GM21528 (cell line): ENCODE results near the gene PES1.
"Not testable (repeated sequence)": the region's sequence is repeated elsewhere in the genome, so short reads cannot be mapped to it uniquely, and the experiment has no call there.

Experiments used
- ATAC-seq: cut with Tn5 transposase; IDR thresholded peaks from one replicate; pipeline ENCODE4 v1.9.1; 2021; ENCODE audit warnings: mild to moderate bottlenecking, moderate library complexity; ENCODE audit not compliant: unreplicated experiment, low FRiP score

PES1 gene

DNA sequence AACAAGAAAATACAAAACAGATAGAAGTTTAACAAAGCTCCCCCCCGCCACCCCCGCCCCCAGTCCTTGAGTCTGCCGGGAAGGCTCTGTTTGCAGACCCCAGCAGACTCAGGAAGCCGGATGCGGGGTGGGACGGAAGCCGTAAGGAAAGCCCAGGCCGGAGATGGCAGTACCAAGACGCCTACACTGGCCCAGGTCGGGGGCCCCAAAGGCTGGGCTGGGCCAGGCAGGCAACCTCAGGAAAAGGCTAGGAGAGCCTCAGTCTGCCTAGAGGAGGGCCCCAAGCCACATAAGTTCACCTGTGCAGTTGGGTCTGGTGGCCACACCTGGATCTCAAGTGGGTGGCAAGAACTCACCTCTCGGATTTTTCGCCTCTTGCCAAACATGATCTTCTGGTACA, 13.2 kb downstream of the PES1 start:
- no peak for ATAC-seq

GRCh38 chr22:30575859-30576258, 15.9 kb downstream of the PES1 start:
- ATAC-seq: no peak

DNA sequence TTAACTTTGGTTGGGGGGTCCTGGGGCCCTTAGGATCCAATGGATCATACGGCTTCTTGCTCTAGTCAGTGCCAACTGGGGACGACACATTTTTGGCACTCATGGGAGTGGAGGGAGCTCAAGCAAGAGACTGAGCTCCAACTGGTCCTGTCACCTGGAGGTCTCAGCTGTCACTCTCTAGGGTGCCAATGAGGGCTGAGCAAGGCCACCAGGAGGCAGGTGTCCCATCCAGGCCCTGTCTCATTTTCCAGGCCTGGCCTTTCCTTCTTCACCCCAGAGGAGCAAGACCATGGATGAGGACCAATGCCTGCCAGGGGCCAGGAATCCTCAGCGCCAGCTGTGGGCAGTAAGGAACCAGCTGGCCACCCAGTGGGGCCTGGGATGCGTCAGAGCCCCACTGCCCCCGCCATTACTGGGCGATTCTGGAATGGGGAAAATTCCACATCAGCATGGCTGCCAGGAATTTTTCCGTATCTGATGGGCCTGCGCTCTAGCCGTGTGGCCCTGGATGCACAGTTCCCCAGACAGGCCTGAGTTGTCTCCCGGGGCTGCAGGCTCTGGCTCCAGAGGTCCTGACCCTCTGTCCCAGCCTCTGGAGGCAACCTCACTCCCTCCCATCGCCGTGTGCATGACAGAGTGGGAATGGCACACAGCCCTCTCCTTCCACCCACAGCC, 16.6 kb downstream of the PES1 start:
- ATAC-seq: no peak

DNA sequence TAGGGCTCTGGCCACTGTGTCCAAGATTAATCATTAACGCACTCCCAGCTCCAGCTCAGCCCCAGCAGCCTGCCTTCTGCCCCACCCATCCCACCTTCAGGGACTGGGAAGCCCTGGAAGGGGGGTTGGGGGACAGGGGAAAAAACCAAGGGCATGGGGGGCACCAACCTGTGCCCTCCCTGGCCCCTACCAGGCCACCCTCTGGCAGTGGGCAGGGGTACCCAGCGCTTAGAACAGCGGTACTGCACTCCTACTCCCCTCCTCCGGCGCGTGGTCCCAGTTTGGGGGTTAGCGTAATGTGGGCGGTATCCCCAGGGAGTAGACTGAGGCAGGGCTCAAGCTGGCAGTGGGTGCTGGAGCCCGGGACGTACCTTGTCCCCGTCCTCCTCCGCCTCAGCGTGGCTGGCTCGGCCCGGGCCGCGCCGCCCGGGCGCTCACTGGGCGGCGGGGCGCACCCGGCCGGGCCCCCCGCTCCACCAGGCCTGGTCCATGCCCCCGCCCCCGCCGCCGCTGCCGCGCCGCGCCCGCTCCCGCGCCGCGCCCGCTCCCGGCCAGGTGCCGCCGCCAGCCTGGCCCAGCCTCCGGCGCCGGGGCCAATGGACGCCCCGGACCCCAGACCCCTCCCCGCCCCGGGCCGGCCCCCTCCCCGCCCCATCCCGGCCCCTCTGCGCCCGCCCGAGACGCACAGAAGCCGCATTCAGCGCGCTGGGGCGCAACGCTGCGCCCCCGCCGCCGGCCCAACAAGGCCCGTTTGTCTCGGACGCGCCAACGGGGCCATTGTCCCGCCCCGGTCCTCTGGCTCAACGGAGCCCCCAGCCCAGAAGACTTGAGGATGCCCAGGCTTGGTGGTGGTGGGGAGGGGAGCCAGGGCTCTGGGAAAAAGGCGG, 17.4 kb downstream of the PES1 start, which contains the start of gene GAL3ST1:
GAL3ST1 (minus strand) TSS at position 571 of the 887 bp plus-strand sequence. CDS start 17,273 bp downstream, outside the sequence.
- no peak for ATAC-seq

DNA sequence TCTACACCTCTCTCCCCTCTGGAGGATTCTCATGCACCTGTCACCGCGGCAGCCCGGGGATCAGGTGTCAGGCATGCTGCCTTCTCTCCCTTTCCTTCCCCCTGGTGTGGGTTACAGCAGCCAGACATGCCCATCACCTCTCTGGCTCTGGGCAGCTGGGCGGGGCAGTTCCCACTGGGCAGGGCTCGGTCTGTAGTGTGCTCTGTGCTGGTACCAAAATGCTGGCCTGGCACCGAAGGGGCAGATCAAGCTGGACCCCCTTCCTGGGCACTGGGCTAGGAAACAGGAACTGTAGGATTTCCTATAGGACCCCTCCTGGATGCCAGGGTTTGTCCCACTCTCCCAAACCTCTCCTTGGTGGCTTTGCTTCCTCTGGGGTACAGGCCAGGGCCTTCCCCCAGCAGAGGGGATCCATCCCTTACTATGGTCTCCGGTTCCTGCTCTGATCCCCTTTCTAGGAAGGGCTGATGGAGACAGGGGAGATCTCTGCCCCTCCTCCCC, 18.1 kb downstream of the PES1 start:
- no peak for ATAC-seq

- no peak for ATAC-seq
Observed at GRCh38 chr22:30572840-30573593, 18.7 kb downstream of the PES1 start.

DNA sequence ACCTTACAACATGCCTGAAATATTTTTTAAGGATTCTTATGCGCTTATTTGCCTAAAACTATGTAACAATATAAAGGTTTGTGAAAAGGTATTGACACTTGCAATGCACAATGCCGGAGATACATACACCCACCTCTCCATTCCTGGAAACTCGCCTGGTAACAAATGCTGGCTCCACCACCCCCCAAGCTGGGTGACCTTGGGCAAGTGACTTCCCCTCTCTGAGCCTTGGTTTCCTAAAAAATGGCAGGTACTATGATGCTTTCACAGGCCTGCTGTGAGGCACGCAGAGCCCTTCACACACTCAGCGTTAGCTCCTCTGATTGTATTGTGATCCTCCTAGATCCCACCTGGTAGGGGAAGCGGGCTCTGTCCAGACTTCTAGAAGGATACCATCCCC, 19.5 kb downstream of the PES1 start:
- no peak for ATAC-seq

DNA sequence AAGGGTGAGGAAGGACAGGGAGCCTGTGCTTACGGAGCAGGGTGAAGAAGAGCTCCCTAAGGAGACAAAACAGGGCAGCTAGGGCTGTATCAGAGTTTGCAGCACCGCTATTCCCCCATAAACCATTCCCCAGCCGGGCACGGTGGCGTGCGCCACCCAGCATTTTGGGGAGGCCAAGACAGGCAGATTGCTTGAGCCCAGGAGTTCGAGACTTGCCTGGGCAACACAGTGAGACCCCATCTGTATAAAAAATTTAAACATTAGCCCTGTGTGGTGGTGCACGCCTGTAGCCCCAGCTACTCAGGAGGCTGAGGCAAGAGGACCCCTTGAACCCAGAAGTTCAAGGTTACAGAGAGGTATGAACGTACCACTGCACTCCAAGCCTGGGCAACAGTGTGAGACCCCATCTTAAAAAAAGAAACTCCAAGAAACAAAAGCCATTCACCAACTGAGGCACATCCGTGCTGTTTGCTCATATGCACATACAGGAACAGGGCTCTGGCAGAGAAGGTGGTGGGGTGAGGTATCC, 22.0 kb downstream of the PES1 start:
- ATAC-seq: no peak

GRCh38 chr22:30568137-30568805, 23.4 kb downstream of the PES1 start:
- no peak for ATAC-seq

GRCh38 chr22:30567277-30567676, 24.4 kb downstream of the PES1 start:
- not testable (repeated sequence) for ATAC-seq

- no peak for ATAC-seq
Observed at GRCh38 chr22:30566125-30566524, 25.6 kb downstream of the PES1 start.

DNA sequence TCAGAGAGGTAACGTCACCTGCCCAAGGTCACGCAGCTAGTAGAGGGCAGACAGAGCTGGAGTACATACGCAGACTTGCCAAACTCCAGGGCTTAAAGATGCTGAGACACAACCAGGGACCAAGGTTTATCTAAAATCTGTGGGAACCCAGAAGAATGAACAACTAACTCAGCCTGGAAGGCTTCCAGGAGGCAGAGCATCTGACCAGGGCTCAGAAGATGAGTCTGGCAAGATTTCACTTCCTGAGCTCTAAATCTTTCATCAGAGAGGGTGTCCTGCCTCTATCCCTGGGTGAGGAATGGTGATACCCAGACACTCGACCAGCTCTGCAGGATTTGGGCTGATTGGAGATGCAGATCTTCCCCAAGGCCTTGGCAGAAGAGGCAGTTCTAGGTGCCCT, 26.4 kb downstream of the PES1 start:
- no peak for ATAC-seq

DNA sequence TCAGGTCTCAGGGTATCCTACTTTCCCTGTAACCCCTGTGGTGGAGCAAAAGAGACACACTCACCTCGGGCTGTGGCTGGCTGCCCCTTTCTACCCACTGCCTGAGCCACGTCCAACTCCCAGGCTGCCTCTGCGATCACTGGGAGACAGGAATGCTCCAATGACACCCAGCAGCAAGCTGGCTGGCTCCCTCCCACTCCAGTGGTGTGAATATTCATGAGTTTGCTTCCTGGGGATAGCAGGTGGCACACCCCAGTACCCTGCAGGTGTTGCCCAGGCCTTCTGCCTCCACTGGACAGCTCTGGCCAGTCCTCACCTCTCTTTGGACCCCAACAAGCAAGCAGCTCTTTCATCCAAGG, 27.0 kb downstream of the PES1 start:
- no peak for ATAC-seq

GRCh38 chr22:30564045-30564760, 27.5 kb downstream of the PES1 start:
- no peak for ATAC-seq

GRCh38 chr22:30562366-30562765, 29.3 kb downstream of the PES1 start:
- no peak for ATAC-seq

DNA sequence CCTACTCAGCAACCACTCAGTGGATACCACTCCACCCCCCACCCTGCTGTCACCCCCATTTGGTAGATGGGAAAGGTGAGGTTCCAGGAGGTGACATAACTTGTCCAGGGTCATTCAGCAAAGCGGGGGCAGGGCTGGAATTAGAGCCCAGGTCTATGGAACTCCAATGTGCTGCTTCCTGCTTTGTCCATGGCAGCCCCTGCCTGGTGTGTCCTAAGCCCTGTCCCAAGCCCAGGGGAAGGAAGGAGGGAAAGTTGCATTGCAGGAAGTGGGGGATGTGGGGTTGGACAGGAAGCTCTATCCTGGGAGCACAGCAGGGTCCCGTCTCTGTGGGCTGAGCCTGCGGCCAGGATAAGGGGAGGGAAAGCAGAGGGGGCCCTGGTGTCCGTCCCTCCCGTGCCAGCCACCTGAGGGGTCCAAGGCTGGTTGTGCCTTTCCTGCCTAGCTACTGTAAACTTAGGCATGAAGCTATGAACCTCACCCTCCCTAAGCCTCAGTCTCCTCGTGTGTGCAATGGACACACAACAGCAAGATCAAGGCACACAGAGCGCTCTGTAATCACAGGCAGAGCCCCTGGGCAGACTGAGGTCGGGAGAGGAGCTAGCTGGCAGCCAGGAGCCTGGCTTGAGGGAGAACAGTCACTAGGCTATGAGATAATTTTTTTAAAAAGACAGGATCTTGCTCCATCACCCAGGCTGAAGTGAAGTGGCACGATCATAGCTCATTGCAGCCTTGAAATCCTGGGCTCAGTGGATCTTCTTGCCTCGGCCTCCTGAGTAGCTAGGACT, 30.1 kb downstream of the PES1 start:
- ATAC-seq: no peak

DNA sequence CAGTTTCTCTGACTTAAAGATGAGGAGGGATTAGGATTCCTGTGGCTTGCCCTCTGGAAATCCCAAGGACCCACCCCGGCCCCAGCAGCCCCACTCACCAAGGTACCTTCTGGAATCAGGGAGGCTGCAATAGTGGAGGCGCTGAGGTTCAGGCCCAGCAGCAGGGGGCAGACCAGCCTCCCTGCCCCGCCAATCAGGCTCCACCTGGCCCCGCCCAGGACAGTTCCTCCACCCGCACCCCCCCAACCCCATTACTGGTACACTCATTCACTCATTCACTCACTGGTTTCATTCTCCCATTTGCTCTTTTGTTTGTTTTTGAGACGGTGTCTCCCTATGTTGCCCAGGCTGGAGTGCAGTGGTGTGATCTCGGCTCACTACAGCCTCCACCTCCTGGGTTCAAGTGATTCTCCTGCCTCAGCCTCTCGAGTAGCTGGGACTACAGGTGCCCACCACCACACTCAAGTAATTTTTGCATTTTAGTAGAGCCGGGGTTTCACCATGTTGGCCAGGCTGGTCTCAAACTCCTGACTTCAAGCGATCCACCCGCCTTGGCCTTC, 31.0 kb downstream of the PES1 start:
- ATAC-seq: not testable (repeated sequence)

GRCh38 chr22:30559889-30560288, 31.8 kb downstream of the PES1 start:
- ATAC-seq: no peak
